Cerebellar nuclear complex (tissue), 1 donor: Measurements from ENCODE around the gene C10orf71.

Experiments
- DNase-seq, 2 experiments: peaks; one replicate each; lab custom pipeline; 2025; lab: John Stamatoyannopoulos, UW

Gene C10orf71

DNA sequence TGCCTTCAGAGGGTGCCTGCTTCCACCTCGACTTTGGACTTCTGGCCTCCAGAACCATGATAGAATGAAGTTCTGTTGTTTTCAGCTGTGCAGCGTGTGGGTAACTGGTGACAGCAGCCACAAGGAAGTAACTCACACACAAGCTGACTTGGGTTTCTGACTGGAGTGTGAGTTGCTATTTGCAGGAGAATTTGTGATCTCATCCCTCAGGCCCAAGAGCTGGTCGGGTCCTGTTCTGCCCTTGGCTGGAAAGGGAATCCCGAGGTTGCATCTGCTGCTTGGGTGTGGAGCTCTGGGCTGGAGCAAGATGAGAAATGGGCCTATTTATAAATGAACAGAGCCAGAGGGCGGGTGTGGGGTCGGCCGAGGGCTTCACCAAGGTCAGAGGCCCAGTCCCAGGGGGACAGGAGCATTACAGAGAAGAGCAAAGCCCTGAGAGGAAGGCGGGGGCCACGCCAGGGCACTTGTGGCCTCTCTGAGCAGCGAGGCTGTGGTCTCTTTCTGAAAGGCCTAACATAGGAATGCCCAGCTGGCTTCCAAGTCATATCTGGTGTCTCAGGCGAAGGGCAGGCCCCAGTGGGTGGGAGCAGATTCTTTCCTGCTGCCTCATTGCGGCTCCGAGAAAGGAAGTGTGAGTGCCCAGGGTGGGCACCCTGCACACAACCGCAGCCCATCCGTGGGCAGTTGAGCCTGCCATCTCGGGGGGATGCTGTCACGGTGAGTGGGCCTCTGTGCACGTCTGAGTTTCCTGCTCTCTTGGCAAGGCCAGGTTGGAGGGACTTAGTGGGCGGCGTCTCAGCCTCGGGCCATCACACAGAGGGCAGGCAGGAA, 26.5 kb upstream of the C10orf71 start:
- no peak for DNase-seq

DNA sequence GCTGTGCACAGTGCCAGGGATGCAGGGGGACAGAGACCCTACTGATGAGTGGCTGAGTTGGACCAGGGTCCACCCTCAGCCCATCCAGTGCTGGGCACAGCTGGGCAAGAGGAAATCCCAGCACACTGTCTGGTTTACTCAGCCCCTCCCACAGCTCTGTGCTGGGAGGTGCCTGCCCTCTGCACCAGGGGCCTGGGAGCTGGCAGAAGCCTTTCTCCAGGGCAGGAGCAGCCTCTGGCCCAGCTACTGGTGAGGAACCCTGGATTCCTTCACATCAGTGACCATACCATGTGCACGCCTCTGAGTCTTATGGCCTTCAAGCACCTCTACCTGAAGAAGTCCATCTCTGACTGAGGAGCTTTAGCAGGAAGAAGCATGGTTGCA, 25.9 kb upstream of the C10orf71 start:
- no peak for DNase-seq

DNA sequence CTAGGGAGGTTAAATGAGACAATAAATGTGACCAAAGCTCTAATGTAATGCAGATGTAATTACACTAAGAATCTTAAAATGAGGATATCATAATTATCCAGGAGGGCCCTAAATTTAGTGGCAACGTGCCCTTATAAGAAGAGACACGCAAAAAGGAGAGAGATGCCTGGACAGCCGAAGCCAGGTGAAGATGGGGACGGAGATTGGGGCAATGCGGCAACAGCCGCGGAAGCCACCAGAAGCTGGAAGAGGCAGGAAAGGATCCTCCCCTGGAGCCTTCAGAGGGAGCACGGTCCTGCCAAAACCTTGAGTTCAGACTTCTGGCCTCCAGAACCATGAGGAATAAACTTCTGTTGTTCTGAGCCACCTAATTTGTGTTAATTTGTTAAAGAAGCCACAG, 25.3 kb upstream of the C10orf71 start:
- no peak for DNase-seq

DNA sequence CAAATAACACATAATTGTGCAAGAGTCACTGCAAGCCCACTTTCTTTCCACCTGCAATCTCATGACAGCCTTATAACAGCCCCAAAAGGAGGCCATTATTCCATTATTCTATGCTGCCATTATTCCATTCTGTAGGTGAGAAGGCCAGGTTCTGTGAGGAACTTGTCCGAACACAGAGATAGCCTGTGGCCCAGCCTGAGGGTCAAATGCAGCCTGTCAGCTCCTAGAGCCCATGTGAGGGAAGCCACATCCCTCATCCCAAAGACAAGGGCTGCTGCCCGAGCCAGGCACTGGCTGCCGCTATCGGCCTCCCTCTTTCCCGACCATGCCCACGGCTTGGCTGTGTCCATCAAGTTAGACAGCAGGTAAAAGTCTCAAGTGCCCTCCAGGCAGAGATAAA, 24.1 kb upstream of the C10orf71 start:
- DNase-seq: no peak

DNA sequence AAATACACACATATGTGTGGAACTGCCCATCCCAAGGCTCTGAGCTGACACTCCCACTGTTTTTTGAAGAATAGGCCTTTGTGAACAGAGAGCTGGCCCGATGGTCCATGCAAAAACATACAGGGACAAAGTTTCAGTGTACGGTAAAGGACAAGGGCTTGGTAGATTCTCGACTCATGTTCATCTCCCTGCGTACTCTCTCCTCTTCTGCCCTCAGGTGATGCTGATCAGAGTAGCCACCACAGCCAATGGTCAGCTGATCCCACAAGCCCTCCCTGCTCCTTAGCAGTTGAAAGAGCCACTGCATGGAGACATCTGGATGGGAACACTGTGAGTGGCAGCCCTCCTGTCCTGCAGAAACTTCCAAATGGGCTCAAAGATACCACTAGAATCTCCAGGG, 23.1 kb upstream of the C10orf71 start:
- DNase-seq: no peak

DNA sequence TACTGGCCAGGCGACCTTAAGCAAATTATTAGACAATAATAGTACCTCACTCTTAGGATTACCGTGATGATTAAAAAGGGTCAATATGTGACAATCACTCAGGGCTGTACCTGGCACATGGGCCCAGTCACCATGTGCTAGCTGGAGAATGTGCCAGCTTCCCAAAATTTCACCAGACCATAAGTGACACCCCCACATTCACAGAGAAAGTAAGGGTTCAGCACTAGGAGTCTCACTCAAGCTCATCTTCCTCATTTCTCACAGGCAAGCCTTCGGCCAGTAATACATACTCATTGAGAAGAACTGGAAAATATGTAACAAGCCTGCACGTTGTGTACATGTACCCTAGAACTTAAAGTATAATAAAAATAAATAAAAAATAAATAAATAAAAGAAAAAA, 22.4 kb upstream of the C10orf71 start:
- no peak for DNase-seq

DNA sequence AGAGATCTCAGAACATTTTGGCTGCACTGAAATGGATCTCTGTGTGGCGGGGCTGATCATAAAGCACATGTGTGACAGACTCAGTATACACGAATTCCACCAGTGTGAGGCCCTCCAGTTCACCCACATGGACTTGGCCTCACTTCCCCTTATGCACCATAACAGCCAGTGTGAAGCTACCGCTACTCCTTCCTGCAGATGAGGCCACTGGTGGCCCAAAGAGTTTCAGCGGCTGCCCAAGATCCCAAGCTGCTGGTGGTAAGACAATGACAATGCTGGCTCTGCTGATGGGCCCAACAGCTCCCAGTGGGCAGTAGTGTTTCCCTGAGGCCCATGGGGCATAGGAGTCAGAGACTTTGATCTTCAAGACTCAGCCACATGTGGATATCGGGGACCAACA, 21.0 kb upstream of the C10orf71 start:
- DNase-seq: no peak

DNA sequence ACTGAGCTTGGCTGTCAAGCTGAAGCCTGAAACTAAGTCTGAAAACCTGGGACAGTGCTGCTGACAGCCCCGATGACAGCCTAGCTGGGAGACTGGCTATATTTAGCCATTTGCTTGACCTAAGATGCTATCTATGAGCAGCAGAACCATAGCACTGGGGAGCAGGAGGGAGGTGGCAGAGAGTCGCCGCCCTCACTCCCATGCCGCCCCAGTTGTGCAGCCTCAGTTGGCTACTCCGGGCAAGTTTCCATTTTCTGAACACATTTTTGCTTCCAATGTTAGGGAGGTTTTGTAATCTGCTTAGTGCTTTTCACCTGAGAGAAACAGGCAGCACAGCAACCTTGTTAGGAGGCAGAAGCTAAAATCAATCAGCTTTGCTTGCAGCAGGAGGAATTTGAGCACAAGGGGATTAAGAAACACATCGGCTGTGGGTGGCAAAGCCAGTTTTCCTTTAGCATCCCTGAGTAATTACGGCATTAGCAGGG, 20.4 kb upstream of the C10orf71 start:
- no peak for DNase-seq

DNA sequence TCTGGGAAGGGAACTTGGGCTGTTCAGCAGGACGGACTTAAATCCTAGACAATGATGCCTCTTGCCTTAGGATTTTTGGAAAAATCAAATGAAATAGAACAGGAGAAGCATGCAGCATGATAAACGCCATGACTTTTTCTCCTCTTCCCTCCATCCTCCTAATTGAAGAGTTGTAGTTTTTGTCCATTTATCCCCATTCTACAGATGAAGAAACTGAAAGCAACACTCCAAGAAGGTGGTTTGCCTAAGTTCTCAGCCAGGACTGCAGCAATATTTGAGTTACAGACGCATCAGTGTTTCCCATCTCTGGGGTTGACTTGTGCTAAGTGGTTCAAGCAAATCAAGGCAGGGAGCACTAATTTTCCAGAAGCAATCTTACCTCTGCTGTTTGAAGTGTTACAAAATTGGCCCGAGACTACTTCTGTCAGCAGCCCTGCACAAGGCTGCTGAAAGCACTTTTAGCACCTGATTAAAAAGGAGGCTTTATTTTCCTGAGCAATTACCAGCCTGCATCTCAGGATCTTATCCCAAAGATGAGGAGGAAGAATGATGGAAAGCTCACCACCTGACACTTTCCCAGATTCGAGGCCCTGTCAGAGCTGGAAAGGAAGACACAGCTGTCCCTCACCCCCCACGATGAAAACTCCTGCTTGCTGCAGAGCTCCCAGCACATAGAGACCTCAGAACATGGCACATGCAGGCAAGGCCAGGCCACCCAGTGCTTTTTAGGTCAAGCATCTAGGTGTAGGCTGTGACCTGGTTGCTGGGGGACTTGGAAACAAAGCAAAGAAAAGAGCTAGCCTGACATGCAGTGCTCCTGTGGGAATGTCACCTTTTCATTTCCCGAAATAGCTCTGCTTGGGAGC, 19.7 kb upstream of the C10orf71 start:
- DNase-seq: no peak

DNA sequence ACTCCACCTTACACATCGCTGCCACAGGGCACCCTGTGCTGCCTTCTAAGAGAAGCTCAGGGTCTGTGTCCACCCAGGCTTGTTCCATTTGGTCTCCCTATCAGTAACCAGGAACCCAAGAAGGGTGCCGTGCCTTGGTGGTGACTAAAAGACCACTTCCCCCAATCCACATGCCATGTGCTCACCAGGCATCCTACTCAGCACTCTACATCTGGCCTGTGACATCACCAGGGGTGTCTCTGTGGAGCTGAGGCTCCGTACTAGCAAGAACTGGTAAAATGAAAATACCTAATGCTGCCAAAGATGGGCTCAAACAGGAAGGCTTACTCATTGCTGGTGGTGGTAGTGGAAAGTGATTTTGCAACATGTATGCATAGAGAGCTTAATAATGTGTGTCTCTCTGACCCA, 19.0 kb upstream of the C10orf71 start:
- no peak for DNase-seq

DNA sequence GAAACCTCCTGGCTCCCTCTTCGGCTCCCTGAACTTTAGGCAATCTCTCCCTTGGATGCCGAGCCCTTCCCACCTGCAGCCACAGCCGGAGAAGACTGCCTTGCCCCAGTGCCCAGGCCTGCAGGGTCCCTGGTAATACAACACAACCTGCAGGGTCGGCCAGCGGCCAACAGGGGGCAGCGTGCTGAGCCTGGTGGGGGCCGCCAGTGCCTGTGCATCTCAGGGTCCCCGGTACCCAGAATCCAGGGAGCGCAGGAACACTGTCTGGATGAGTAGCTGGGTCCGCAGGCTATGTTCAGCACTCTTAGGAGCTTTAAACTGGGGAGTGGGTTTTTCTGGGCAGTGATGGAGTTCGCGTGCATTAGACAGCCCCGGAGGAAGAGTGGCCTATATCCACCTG, 17.5 kb upstream of the C10orf71 start:
- no peak for DNase-seq

DNA sequence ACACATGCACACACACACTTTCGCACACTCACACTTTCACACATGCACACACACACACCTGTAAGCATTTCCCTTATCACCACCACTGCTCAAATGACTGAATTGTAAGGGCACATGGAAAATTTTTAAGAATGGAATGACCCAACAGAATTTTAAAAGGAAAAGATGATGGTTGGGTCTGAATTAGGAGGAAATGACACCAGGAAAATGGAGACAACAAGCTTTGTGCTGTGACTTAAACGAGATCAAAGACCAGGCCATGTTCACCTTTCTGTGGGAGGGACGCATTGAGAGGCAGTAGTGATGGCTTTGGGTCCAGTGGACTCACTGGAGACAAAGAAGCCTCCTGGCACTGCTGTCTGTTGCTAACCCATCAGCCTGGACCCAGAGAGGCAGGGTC, 16.7 kb upstream of the C10orf71 start:
- no peak for DNase-seq

DNA sequence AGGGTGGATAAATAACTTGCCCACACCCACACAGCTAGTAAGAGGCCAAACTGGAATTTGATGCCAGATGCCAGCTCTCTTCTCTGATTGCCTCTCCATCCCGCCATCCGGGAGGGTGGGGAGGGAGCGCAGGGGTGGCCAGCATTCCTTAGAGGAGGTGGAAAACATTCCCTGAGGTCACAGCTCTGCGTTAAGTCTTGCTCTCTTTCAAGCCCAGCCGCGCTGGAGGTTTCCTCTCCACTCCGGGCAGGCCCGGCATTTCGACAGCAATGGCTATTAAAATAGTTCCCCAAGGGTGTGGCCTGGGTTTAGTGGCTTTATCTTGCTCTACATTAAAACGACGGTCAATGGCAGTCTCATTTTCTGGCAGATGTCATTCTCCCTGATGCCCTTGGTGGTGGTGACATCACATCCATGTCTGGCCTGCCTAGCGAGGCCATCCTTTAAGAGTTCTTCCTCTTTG, 16.1 kb upstream of the C10orf71 start:
- DNase-seq: no peak

DNA sequence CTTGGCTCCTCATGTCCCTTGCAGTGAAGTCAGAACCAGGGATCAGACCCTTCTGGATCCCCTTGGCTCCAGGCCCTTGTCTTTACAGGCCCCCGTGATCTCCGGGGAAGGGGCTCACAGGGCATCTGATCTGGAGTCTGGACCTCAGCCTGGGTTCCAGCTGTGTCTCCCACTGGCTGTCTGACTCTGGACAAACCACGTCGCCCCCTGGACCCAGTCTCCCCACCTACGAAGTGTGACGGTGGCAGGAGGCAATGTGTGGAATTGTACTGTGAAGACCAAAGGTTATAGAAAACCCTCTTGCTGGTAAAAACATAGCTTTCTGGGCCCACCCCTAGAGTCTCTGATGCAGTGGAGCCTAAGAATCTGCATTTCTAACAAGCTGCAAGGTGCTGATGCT, 15.5 kb upstream of the C10orf71 start:
- no peak for DNase-seq

DNA sequence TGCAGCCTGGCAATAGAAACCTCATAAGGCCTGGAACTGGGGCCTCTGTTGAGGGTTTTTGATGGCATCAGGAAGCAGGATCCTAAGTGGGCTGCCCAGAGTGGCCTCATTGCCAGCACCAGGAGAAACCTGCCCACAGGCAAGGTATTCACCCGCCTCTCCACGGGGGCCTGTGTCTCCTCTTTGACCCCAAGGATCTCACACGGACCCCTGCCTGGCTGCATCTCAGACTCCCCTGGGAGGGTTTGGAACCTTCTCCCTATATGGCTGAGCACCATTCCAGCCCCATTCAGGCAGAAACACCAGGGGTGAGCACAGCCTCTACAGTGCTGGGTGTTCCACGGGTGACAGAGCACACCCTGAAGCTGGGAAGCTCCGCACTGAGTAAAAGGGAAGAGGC, 14.6 kb upstream of the C10orf71 start:
- no peak for DNase-seq

DNA sequence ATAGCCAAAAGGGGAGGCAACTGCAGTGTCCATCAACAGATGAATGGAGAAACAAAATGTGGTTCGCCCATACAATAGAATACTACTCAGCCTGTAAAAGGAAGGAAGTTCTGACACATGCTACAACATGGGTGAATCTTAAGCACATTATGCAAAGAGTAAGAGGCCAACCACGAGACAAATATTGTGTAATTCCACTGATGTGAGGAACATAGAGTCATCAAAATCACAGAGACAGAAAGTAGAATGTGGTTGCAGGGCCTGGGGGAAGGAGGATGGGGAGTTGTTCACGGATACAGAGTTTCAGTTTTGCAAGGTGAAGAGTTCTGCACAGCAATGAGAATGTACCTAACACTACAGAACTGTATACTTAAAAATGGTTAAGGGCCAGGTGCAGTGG, 13.7 kb upstream of the C10orf71 start:
- DNase-seq: no peak

DNA sequence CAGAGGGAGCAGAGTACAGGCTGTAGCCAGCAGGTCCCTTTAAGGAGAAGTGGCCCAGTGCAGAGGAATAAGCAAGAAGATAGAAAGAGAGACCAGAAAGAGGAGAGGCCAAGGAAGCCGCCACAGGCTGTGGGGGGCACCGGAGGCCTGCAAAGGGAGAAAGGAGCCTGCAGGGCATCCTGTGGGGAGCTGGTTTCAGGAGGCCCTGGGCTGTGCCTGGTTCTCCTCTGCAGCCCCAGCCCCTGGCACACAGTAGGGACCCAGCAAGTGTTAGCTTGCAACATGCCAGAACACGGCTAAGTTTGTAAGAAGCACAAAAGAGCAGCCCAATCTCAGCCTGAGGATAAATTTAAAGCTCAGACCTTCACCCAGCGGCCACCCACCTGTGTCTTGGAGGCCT, 12.3 kb upstream of the C10orf71 start:
- DNase-seq: no peak

DNA sequence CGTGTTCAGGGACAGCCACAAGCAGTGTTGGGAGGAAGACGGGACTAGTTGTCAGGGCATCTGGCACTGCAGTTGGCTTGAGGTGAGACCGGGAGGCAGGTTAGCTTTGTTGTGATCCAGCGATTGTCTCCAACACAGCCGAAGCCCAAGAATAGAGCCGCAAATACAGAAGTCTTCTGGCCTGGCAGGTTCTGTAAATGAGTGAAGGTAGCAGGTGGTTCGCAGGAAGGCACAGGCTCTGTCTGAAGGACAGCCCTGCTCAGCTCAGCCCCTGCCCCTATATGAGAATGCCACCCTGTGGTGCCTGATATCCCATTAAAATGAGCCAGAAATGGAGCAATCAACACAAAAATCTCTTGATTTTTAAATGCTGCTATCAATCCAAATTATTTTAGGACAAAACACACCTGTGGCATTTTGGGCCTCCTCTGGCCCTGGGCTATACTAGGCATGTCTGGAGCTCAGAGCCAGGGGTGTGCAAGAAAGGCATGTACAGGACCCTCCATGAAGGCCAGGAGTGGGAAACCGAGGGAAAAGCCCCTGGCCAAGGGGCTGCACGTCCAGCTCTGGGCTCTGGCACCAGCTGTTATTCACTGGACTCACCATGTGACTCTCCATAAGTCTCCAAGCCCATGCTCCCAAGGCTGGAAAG, 11.2 kb upstream of the C10orf71 start:
- DNase-seq: no peak

DNA sequence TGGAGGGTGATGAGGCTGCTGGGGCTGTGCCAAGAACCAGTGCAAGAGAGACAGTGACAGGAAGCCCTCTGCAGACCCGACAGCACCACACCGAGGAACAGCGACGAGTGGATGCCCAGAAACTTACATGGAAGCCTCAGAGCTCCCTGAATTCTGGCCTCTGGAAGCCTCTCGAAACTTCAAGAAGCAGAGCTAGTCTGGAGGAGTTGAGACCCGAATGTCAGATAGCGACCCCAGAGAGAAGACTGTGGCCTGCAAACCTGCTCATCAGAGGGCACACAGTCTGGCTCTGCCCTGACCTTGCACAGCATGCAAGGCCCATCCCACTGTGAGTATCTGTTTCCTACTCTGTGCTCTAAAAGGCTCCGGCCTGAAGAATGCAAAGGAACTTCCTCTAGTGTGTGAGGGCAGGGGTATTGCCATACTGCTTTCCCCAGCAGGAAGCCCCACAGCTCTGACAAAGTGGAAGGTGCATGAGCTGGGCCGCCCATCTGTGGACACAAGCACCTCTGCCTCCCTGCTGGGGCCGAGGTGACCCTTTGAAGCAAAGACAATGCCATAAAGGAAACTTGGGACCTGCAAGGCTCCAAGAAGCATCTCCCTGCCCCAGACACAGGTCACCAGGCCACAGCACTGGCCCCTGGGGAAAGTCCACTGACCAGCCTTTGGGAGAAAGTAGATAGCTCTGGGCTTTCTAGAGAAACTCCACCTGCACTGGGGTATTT, 10.5 kb upstream of the C10orf71 start:
- DNase-seq: no peak

DNA sequence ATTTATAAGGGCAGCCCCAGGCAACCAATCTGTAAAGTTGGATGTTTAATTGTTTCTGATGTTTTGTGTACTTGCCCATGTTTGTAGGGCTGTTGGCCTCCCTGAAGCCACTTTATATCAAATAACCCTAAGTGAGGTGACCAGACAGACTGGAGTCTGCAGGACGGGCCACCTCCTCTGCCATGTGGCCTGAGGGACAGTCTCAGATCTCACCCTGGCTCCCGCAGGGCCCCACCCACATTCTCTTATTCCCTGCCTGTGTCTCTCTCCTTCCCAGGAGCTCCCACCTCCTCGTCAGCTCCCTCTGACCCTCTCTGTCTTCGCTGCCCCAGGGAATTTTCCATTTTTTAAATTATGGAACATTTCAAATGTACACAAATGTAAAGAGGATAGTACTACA, 9.5 kb upstream of the C10orf71 start:
- no peak for DNase-seq

DNA sequence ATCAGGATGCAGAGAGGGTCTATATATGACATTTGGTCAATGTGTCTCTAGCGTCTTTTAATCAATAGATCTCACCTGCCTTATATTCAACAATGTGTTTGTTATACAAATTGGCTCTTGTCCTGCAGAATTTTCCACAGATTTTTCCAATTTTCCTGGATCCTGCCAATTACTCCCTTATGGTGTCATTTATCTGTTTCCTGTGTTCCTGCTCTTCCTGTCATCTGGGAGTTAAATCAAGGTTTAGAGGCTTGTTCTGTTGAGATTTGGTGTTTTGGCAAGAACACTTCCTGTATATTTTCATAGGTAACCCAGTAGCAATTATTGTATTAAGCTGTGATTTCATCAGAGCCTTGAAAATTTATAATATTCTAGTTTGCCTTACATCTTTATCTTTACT, 8.8 kb upstream of the C10orf71 start:
- DNase-seq: no peak

DNA sequence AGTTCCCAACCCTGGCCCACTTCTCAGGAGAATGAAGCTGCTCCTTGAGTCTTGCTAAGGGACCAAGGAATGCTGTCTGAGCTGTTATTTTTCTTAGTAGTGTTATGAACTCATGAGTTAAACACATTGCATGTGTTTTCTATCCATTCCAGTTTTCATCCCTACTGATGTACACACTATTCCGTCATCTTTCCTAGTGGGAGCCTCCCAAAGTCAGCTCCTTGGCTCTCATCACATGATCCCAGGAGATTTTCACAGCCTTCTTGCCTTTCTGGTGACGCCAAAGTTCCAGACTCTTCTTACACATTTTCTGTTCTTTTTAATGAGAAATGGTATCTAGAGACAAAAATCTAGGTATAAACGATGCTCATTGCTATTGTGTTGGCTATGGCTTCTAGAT, 8.4 kb upstream of the C10orf71 start:
- no peak for DNase-seq
